ENCODE results near the gene NPR2.

NPR2 gene

GRCh38 chr9:35791297-35791921 is at the start of gene NPR2:
TSS of gene NPR2 (plus strand) at chr9:35791591. CDS start at chr9:35792409, 818 bp downstream.
- Histone ChIP-seq H3K4me3 (ENCODE audit: low read length) (peak within 1 kb of the TSS; percentile 70), H3K27ac (ENCODE audit: low read depth, low read length) (peak within 1 kb of the TSS; percentile 82), H3K27me3 (ENCODE audit: control insufficient read depth, insufficient read depth, low read length) (no peaks in the 10 kb centered on the region), H3K4me1 (ENCODE audit: control insufficient read depth, insufficient read depth, low read length) (peaks cover 15% of the 10 kb centered on the region), H3K9ac (ENCODE audit: low read length) (peak within 1 kb of the TSS; percentile 14), H3K36me3 (ENCODE audit: control insufficient read depth, insufficient read depth, low read length) (peaks cover 3% of the 10 kb centered on the region)

DNA sequence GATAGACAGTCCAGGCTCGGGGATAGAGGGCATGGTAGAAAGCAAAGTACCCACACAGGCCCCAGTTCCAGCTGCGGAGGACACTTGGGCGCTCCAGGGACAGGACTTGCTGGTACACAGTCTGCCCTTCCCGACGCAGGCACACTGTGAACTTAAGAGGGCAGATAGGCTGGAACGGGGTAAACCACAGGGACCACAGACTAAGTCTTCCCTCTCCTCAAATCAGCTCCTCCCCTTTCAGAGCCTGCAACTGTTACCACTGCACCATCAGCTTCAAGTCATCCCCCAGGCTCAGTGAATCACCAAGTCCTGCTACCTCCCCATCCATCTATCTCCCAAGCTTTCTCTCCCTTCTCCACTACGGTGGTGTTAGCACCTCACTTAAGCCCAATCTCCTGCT is 49.7 kb upstream of the NPR2 start:
- H3K4me1 ChIP-seq (ENCODE audit: control insufficient read depth, insufficient read depth, low read length) = peaks cover 7% of the 10 kb centered on the region
- H3K9ac ChIP-seq (ENCODE audit: low read length) = no peak overlapping the region
- no peak overlapping the region for H3K27ac ChIP-seq (ENCODE audit: low read depth, low read length)
- H3K27me3 ChIP-seq (ENCODE audit: control insufficient read depth, insufficient read depth, low read length) = no peaks in the 10 kb centered on the region
- peaks cover 65% of the 10 kb centered on the region for H3K36me3 ChIP-seq (ENCODE audit: control insufficient read depth, insufficient read depth, low read length)
- H3K4me3 ChIP-seq (ENCODE audit: low read length) = no peak overlapping the region

- peaks cover 18% of the 10 kb centered on the region for H3K4me1 ChIP-seq (ENCODE audit: control insufficient read depth, insufficient read depth, low read length)
- no peak overlapping the region for H3K9ac ChIP-seq (ENCODE audit: low read length)
- no peak overlapping the region for H3K4me3 ChIP-seq (ENCODE audit: low read length)
- no peaks in the 10 kb centered on the region for H3K27me3 ChIP-seq (ENCODE audit: control insufficient read depth, insufficient read depth, low read length)
- H3K27ac ChIP-seq (ENCODE audit: low read depth, low read length) = no peak overlapping the region
- H3K36me3 ChIP-seq (ENCODE audit: control insufficient read depth, insufficient read depth, low read length) = peaks cover 50% of the 10 kb centered on the region
These were observed 47.9 kb upstream of the NPR2 start for GRCh38 chr9:35743452-35743851.

GRCh38 chr9:35743880-35744518 is 47.4 kb upstream of the NPR2 start:
- Histone ChIP-seq H3K36me3 (ENCODE audit: control insufficient read depth, insufficient read depth, low read length) (peaks cover 45% of the 10 kb centered on the region), H3K4me1 (ENCODE audit: control insufficient read depth, insufficient read depth, low read length) (peaks cover 18% of the 10 kb centered on the region), H3K4me3 (ENCODE audit: low read length) (no peak overlapping the region), H3K27me3 (ENCODE audit: control insufficient read depth, insufficient read depth, low read length) (no peaks in the 10 kb centered on the region), H3K27ac (ENCODE audit: low read depth, low read length) (no peak overlapping the region), H3K9ac (ENCODE audit: low read length) (no peak overlapping the region)

- Histone ChIP-seq H3K4me3 (ENCODE audit: low read length) (peak overlapping the region; percentile 38), H3K4me1 (ENCODE audit: control insufficient read depth, insufficient read depth, low read length) (peaks cover 22% of the 10 kb centered on the region), H3K27ac (ENCODE audit: low read depth, low read length) (no peak overlapping the region)
These were observed 45.8 kb upstream of the NPR2 start for GRCh38 chr9:35745569-35745968.

GRCh38 chr9:35746583-35746982 is 44.8 kb upstream of the NPR2 start:
- H3K4me3 ChIP-seq (ENCODE audit: low read length) = peak overlapping the region; percentile 84
- peaks cover 32% of the 10 kb centered on the region for H3K36me3 ChIP-seq (ENCODE audit: control insufficient read depth, insufficient read depth, low read length)
- H3K9ac ChIP-seq (ENCODE audit: low read length) = no peak overlapping the region
- peaks cover 22% of the 10 kb centered on the region for H3K4me1 ChIP-seq (ENCODE audit: control insufficient read depth, insufficient read depth, low read length)
- H3K27me3 ChIP-seq (ENCODE audit: control insufficient read depth, insufficient read depth, low read length) = no peaks in the 10 kb centered on the region
- peak overlapping the region; percentile 53 for H3K27ac ChIP-seq (ENCODE audit: low read depth, low read length)

More at GRCh38 chr9:35745569-35745968, 45.8 kb upstream of the NPR2 start:
- Histone ChIP-seq H3K9ac (ENCODE audit: low read length) (no peak overlapping the region), H3K36me3 (ENCODE audit: control insufficient read depth, insufficient read depth, low read length) (peaks cover 32% of the 10 kb centered on the region), H3K27me3 (ENCODE audit: control insufficient read depth, insufficient read depth, low read length) (no peaks in the 10 kb centered on the region)

GRCh38 chr9:35748242-35748857 is 43.0 kb upstream of the NPR2 start:
- Histone ChIP-seq H3K36me3 (ENCODE audit: control insufficient read depth, insufficient read depth, low read length) (peaks cover 37% of the 10 kb centered on the region), H3K27me3 (ENCODE audit: control insufficient read depth, insufficient read depth, low read length) (no peaks in the 10 kb centered on the region), H3K4me1 (ENCODE audit: control insufficient read depth, insufficient read depth, low read length) (peaks cover 22% of the 10 kb centered on the region), H3K27ac (ENCODE audit: low read depth, low read length) (peak overlapping the region; percentile 80), H3K4me3 (ENCODE audit: low read length) (peak overlapping the region; percentile 84), H3K9ac (ENCODE audit: low read length) (peak overlapping the region; percentile 58)

DNA sequence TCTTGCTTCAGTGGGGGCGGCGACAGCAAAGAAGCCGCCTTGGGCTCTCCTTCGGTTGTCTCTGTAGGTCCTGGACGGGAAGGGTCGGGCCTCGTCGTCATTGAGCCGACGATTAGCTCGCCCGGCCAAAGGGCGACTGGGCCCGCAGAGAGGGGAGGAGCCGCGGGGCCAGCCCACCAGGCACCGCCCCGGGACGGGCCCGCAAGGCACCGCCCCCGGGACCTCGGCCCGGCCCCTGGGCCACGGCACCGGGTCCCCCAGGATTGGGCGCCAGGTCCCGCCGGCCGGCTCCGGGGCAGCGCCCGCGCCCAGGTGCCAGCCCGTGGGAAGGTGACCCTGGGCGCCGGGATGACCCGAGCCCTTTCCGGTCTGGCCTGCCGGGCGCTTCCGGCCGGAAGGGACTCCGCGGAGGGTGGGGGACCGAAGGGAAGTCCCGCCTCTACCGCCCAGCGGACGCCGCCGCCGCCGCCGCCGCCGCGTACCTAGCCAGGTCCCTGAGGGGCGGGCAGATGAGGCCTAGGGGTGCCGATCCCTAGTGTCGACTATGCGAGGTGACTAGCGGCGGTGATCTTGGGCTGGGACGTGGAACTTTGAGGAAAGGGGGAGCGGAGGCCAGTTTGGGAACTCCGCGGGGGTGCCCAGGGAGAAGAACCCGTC is 42.4 kb upstream of the NPR2 start, which contains the start of the genes GBA2 and RGP1:
GBA2 (minus strand) TSS at position 371 of the 657 bp plus-strand sequence. CDS start 524 bp downstream, outside the sequence.
RGP1 (plus strand) TSS at position 430 of the 657 bp plus-strand sequence. CDS start 469 bp downstream, outside the sequence.
- peaks cover 22% of the 10 kb centered on the region for H3K4me1 ChIP-seq (ENCODE audit: control insufficient read depth, insufficient read depth, low read length)
- H3K27ac ChIP-seq (ENCODE audit: low read depth, low read length) = peak within 1 kb of the TSS; percentile 80
- no peaks in the 10 kb centered on the region for H3K27me3 ChIP-seq (ENCODE audit: control insufficient read depth, insufficient read depth, low read length)
- H3K9ac ChIP-seq (ENCODE audit: low read length) = peak within 1 kb of the TSS; percentile 90
- H3K36me3 ChIP-seq (ENCODE audit: control insufficient read depth, insufficient read depth, low read length) = peaks cover 37% of the 10 kb centered on the region
- peak within 1 kb of the TSS; percentile 84 for H3K4me3 ChIP-seq (ENCODE audit: low read length)

- Histone ChIP-seq H3K36me3 (ENCODE audit: control insufficient read depth, insufficient read depth, low read length) (peaks cover 31% of the 10 kb centered on the region), H3K27ac (ENCODE audit: low read depth, low read length) (peak overlapping the region; percentile 80), H3K9ac (ENCODE audit: low read length) (peak overlapping the region; percentile 90), H3K4me3 (ENCODE audit: low read length) (peak overlapping the region; percentile 84), H3K27me3 (ENCODE audit: control insufficient read depth, insufficient read depth, low read length) (no peaks in the 10 kb centered on the region), H3K4me1 (ENCODE audit: control insufficient read depth, insufficient read depth, low read length) (peaks cover 22% of the 10 kb centered on the region)
These were observed 41.7 kb upstream of the NPR2 start for GRCh38 chr9:35749515-35750255.

DNA sequence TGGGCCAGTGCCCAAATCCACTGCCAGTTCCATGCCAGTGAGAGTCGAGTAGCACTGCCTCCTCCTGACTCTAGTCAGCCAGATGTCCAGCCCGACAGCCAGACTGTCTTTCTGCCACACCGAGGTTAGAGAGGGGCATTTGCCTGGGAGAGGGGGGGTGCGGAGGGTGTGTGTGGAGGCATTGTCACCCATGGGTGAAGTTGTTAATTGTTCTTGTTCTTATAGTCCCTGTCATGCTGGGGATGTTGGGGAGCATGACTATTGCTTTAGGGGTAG is 41.2 kb upstream of the NPR2 start:
- Histone ChIP-seq H3K9ac (ENCODE audit: low read length) (no peak overlapping the region), H3K4me1 (ENCODE audit: control insufficient read depth, insufficient read depth, low read length) (peaks cover 22% of the 10 kb centered on the region), H3K4me3 (ENCODE audit: low read length) (peak overlapping the region; percentile 84), H3K36me3 (ENCODE audit: control insufficient read depth, insufficient read depth, low read length) (peaks cover 30% of the 10 kb centered on the region), H3K27ac (ENCODE audit: low read depth, low read length) (peak overlapping the region; percentile 80), H3K27me3 (ENCODE audit: control insufficient read depth, insufficient read depth, low read length) (no peaks in the 10 kb centered on the region)

DNA sequence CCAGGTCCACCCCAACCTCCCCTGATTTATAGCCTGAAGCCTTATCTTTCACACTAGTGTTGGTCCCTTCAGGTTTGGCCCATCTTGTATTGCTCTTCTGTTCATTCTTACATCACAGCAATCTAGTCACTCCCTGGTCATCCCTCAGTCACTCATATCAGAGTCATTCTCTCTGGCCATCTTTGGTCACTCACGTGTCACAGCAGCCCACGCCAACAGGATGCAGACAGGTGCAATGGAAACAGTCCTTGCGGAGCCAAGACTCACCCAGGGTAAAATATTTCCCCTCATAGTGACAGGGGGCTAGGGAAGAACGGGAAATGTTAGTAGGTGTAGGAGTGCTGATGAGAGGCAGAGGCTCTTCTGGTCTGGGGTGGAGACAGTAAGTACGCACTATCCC is 37.9 kb upstream of the NPR2 start:
- no peak overlapping the region for H3K27ac ChIP-seq (ENCODE audit: low read depth, low read length)
- no peak overlapping the region for H3K4me3 ChIP-seq (ENCODE audit: low read length)
- no peak overlapping the region for H3K9ac ChIP-seq (ENCODE audit: low read length)
- H3K36me3 ChIP-seq (ENCODE audit: control insufficient read depth, insufficient read depth, low read length) = peaks cover 30% of the 10 kb centered on the region
- H3K4me1 ChIP-seq (ENCODE audit: control insufficient read depth, insufficient read depth, low read length) = peaks cover 6% of the 10 kb centered on the region
- H3K27me3 ChIP-seq (ENCODE audit: control insufficient read depth, insufficient read depth, low read length) = no peaks in the 10 kb centered on the region

DNA sequence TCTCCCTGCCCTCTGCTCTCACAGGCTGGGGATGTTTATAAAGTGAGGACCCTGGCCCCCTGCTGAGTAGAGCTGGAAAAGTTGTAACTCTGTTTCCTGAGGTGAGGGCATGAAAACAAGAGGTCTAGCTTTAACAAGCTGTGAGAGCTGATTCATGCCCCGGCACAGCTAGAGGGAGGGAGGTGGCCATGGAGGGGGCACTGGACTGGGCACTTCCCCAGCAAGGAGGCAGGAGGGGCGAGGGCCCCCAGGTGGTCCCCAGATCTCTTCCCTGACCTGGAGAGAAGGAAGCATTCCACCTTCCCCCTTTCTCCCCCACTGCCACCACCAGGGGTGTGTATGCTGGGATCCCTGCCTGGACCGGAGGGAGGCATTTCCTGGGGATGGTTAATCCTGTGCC is 37.1 kb upstream of the NPR2 start, which contains the start of gene MSMP:
MSMP (minus strand) TSS at position 13 of the 400 bp plus-strand sequence. CDS start 147 bp downstream, outside the sequence.
- no peak within 1 kb of the TSS for H3K9ac ChIP-seq (ENCODE audit: low read length)
- no peak within 1 kb of the TSS for H3K27ac ChIP-seq (ENCODE audit: low read depth, low read length)
- peaks cover 30% of the 10 kb centered on the region for H3K36me3 ChIP-seq (ENCODE audit: control insufficient read depth, insufficient read depth, low read length)
- H3K4me3 ChIP-seq (ENCODE audit: low read length) = no peak within 1 kb of the TSS
- peaks cover 6% of the 10 kb centered on the region for H3K4me1 ChIP-seq (ENCODE audit: control insufficient read depth, insufficient read depth, low read length)
- H3K27me3 ChIP-seq (ENCODE audit: control insufficient read depth, insufficient read depth, low read length) = no peaks in the 10 kb centered on the region
